ENCODE measurements around the gene UBE2I.

Gene UBE2I

DNA sequence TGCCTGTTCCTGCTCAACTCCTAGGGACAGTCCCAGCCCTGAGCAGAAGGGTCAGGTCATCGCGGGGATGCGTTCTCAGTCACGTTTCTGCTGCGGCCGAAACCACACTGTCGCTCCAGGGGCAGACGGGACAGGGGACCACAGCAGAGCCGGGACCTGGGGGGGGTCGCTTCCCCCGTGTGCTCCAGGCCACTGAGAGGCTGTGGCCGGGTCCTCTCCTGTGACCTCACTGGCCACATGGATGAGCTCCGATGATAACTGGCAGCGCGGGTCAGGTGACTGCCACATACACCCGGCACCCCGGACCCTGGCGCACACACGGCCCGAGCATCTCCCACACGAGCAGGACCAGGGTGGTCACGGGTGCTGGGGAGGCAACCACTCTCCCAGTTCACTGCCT, 55.1 kb downstream of the UBE2I start:
- DNase-seq, result no peak

DNA sequence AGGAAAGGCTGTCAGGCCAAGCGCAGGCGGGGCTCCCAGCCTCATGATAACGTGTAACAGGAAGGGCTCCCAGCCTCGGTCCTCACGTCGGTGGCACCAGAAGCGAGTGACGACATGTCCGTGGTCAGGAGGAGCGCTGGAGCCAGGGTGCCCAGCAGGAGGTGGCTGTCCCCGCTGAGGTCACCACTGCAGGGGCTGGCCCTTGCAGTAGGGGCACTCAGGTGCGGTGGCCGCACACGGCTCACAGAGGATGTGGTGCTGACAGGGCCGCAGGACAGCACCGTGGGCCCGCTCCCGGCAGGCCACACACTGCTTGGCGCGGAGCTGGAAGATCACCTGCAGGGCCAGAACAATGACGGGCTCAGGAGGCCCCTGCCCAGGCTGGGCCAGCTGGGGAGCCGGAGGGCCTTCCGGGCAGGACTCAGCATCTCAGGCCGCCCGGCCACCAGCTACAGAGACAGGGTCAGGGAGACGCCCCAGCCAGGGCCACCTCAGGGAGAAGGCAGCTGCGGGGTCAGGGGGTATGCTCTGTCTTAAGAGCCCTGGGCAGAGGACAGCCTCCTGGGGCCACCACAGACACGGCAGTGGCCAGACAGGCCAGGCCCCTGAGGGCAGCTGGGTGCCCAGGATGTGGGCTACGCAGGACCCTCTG, 56.8 kb downstream of the UBE2I start:
- no peak for DNase-seq

DNA sequence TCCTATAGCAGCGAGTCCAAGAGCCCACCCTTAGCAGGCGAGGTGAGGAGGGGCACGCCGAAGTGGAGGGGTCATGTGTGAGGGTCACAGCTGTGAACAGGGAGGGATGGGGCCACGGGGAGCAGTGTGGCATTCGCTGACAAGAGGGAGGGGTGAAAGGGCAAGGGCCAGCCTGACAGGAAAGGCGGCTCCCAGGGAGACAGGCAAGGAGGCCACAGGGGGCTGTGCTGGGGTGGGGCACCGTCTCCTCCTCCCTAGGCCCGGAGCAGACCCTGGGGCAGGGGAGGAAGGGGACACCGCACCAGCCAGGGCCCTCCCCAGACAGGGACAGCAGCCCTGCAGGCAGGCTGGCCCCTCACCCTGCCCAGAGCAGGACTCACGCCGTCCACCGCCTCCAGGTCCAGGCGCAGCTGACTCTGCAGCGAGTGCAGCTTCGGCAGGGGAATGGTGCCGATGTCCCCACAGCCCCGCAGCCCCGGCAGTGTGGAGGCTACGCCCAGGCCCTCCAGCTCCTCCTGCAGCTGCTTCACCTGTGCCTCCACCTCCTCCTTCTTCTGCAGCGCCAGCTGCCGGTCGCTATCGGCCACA, 57.4 kb downstream of the UBE2I start:
- no peak for DNase-seq

- no peak for DNase-seq
Measured at GRCh38 chr16:1367486-1368174, 58.2 kb downstream of the UBE2I start.

- no peak for DNase-seq
Measured at GRCh38 chr16:1371054-1371978, 61.9 kb downstream of the UBE2I start.

DNA sequence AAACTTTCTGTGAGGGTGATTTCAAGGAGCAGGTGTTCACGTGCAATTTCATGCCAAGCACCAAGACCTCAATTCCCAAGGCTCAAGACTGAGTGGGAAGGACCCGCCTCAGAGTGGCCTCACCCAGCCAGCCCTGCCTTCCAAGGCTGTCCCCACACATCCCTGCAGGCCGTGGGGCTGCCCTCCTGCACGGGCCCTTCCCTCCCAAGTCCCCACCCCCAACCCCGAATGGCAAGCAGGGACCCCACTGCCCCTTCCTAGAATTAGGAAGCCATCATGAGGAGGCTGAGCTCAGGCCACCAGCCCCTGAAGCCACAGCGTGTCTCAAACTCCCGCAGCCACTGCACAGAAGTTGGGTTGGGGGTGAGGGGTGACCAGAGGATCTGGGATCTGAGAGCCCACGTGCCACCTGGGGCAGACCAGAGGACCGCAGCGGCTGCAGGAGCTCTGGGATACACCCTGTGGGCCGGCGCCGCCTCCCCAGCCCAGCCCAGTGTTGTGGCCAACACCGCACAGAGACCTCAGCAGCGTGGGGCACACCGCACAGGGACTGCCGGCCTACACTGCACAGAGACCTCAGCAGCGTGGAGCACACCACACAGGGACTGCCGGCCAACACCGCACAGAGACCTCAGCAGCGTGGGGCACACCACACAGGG, 63.0 kb downstream of the UBE2I start:
- DNase-seq, result no peak

DNA sequence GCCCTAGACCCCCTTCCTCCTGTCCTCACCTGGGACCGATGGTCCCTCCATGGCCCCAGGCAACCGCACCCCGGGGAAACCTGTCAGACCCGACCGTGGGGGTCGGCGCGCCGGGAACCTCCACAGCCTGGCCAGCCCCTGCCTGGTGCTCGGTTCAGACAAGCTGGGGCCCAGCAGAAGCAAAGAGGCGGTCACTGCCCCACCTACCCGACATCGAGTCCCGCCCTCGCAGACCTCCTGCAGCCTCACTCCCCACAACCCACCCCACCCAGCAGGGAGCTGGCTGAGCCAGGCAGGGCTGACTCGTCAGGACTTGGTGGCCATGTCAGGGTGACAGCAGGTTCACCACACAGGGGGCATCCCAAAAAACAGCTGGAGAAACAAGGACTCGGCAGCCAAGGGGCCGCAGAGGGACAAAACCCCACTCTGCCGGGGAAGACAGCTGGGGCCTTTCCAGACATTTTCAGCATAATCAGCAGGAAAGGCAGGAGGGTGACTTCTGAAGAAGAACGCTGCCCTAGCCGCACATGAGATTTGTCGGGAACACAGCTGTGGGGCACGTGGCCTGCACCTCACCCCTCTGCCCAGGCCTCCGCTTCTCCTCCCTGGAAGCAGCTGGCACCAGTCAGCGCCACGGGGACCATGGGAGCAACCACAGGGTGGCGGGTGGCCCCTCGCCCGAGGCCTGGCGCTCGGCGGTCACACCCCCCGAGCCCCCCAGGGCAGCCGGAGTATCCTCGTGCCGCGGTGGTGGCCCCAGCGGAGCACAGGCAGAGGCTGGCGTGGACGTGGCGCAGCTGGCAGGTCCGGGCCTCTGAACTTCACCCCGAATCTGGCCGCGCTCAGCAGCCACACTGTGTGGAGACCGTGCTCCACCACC, 65.2 kb downstream of the UBE2I start:
- DNase-seq, result no peak

GRCh38 chr16:1375298-1375640, 65.8 kb downstream of the UBE2I start:
- DNase-seq, result no peak

DNA sequence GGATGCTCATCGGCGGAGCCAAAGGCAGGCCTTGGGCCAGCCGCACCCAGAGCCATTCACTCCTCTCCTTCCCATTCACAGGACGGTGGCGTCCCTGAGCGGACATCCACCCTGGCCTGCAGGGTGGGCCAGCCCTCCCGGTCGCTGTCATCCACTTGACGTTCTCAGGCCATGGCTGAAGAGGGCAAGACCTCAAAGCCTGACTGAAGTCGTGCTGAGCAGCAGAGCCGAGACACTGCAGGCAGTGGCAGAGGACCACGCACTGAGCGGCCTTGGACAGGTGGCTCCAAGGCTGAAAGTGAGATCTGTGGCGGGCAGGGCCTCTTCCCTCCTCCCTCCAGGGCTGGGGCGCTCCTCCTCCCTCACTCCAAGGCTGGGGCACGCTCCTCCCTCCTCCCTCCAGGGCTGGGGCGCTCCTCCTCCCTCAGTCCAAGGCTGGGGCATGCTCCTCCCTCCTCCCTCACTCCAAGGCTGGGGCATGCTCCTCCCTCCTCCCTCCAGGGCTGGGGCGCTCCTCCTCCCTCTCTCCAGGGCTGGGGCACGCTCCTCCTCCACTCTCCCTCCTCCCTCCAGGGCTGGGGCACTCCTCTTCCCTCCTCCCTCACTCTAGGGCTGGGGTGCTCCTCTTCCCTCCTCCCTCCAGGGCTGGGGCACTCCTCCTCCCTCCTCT, 66.4 kb downstream of the UBE2I start:
- no peak for DNase-seq
